GM10248 (cell line): ENCODE results near the gene CC2D2A.

ENCODE experiments used
- CTCF ChIA-PET: fragments of 300-600 bp; sonication (Branson Sonifier 250); formaldehyde crosslinking; extraction: SDS; loops from one replicate; lab custom pipeline; 2021; ENCODE audit warnings: antibody characterized with exemption; lab: Yijun Ruan, JAX
- POLR2A ChIA-PET: fragments of 350-650 bp; sonication (Branson Sonifier 250); formaldehyde crosslinking; extraction: SDS; loops from one replicate; lab custom pipeline; 2020; ENCODE audit warnings: antibody characterized with exemption; lab: Yijun Ruan, JAX
- DNase-seq: peaks from one replicate; pipeline ENCODE4 v3.0.0; 2012; ENCODE audit errors: extremely low spot score
- CTCF ChIP-seq: IDR thresholded peaks from 2 replicates; pipeline ENCODE4 v1.5.1; 2012; ENCODE audit warnings: mild to moderate bottlenecking, low read depth; ENCODE audit errors: extremely low read depth, missing control alignments, control extremely low read depth

CC2D2A gene

GRCh38 chr4:15504041-15504440 is 34.4 kb downstream of the CC2D2A start:
- ChIA-PET POLR2A (no interaction called here), CTCF (interaction anchor here (1.0 kb wide), 2 partner anchors 12 to 14 kb away, joined by 3 read pairs; no protein-coding TSS in a partner anchor)
- DNase-seq: no peak
- no peak for TF ChIP-seq CTCF

- ChIA-PET CTCF (no interaction called here), POLR2A (no interaction called here)
- no peak for TF ChIP-seq CTCF
- DNase-seq: no peak
Observed at GRCh38 chr4:15506464-15506863, 36.8 kb downstream of the CC2D2A start.

- CTCF ChIA-PET: no interaction called here
- POLR2A ChIA-PET: no interaction called here
- DNase-seq: no peak
- no peak for TF ChIP-seq CTCF
Observed at GRCh38 chr4:15507679-15508078, 38.0 kb downstream of the CC2D2A start.

- no peak for TF ChIP-seq CTCF
- no peak for DNase-seq
- ChIA-PET CTCF (no interaction called here), POLR2A (no interaction called here)
Observed at GRCh38 chr4:15510961-15511360, 41.3 kb downstream of the CC2D2A start.

- TF ChIP-seq CTCF: no peak
- no peak for DNase-seq
- ChIA-PET POLR2A (no interaction called here), CTCF (interaction anchor here (0.8 to 1.2 kb wide), 5 partner anchors 18 to 60 kb away, joined by 3 to 5 read pairs (median 3); partner anchors contain the start of gene CC2D2A)
Observed at GRCh38 chr4:15513545-15513944, 43.9 kb downstream of the CC2D2A start.

- DNase-seq: no peak
- CTCF ChIA-PET: no interaction called here
- TF ChIP-seq CTCF: no peak
- POLR2A ChIA-PET: no interaction called here
Observed at GRCh38 chr4:15515106-15515505, 45.4 kb downstream of the CC2D2A start.
